BLaER1 treated with 17β-estradiol and CSF1 and Interleukin-3, amounts not matched to agents 10 nM and 100 nM (cell line): ENCODE measurements around the gene RBM43.

ENCODE experiments used
- H3K27ac ChIP-seq, 11 experiments: shearing (Covaris generic); formaldehyde crosslinking; 2 replicates each; pipeline ENCODE4 v1.8.1; 2022
- H3K27me3 ChIP-seq, 11 experiments: shearing (Covaris generic); formaldehyde crosslinking; 2 replicates each; pipeline ENCODE4 v1.8.1; 2022
- H3K36me3 ChIP-seq, 11 experiments: shearing (Covaris generic); formaldehyde crosslinking; 2 replicates each; pipeline ENCODE4 v1.8.1; 2022
- H3K4me1 ChIP-seq, 10 experiments: shearing (Covaris generic); formaldehyde crosslinking; 2 replicates each; pipeline ENCODE4 v1.8.1; 2022
- H3K4me2 ChIP-seq, 11 experiments: shearing (Covaris generic); formaldehyde crosslinking; 2 replicates each; pipeline ENCODE4 v1.8.1; 2022
- H3K4me3 ChIP-seq, 10 experiments: shearing (Covaris generic); formaldehyde crosslinking; 2 replicates each; pipeline ENCODE4 v1.8.1; 2022
- H3K9ac ChIP-seq, 11 experiments: shearing (Covaris generic); formaldehyde crosslinking; 2 replicates each; pipeline ENCODE4 v1.8.1; 2022
- H3K9me3 ChIP-seq, 11 experiments: shearing (Covaris generic); formaldehyde crosslinking; replicated peaks in 1 of 11; 2 replicates each; pipeline ENCODE4 v1.8.1; 2022
- H4K20me1 ChIP-seq, 11 experiments: shearing (Covaris generic); formaldehyde crosslinking; 2 replicates each; pipeline ENCODE4 v1.8.1; 2022
- Cebpa-rat ChIP-seq, 11 experiments: shearing (Covaris generic); IDR thresholded peaks; 2 replicates each; pipeline ENCODE4 v1.8.1; 2022

Gene RBM43

GRCh38 chr2:151261977-151262291 is 271 bp upstream of the RBM43 start:
- H3K27ac ChIP-seq: peak overlapping the region; percentile 80 to 96 (median 92); a peak in 21 of 22 replicates
- no peak for TF ChIP-seq Cebpa-rat (IDR thresholded peaks at IDR 0.05)

DNA sequence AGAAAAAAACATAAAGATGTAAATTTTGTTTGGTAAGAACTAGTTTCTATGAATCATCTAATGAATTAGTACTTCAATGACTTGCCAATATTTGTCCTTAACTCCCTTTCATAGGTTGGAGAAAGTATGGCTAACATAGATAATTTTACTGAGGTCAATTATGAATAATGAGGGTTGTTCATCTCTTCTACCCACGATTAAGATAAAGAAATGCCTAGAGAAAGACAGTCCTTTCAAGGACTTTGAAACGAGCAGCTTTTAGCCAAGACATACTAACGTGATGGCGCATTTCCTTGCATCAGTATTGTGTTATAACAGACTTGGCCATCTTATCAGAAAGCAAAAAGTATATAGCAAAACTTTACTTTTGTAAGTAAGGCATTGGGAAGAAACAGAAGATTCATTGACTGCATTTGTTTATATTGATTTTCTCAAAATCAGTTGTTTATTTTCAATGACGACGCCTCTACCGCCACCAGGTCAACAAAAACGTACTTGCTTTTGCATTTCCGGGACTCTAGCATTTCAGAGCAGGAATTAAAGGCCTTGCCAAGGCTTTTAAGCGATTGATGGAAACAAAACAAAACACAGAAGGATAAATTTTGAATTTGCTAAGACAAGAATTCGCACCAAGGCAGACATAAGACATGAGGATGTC is 961 bp downstream of the RBM43 start:
- peak overlapping the region; percentile 80 to 96 (median 92) for H3K27ac ChIP-seq

More at GRCh38 chr2:151261977-151262291, 271 bp upstream of the RBM43 start:
- Histone ChIP-seq H4K20me1 (no peaks in the 10 kb centered on the region), H3K36me3 (no peaks in the 10 kb centered on the region), H3K9me3 (no peaks in the 10 kb centered on the region), H3K9ac (peak overlapping the region; percentile 83 to 93 (median 88)), H3K27me3 (no peaks in the 10 kb centered on the region), H3K4me3 (peak overlapping the region; percentile 73 to 92 (median 81)), H3K4me2 (peak overlapping the region; percentile 74 to 87 (median 81)), H3K4me1 (peaks cover 11 to 17% (median 14%) of the 10 kb centered on the region in 10 experiments)

GRCh38 chr2:151258121-151258520 is 3.5 kb downstream of the RBM43 start:
- H3K36me3 ChIP-seq: peaks cover 0 to 19% (median 0%) of the 10 kb centered on the region in 11 experiments; a peak in 4 of 22 replicates
- no peak overlapping the region for H3K27ac ChIP-seq
- H3K4me2 ChIP-seq: no peak overlapping the region
- H3K9ac ChIP-seq: no peak overlapping the region
- no peaks in the 10 kb centered on the region for H3K27me3 ChIP-seq
- no peaks in the 10 kb centered on the region for H3K9me3 ChIP-seq
- no peak overlapping the region for H3K4me3 ChIP-seq
- H4K20me1 ChIP-seq: no peaks in the 10 kb centered on the region
- H3K4me1 ChIP-seq: peaks cover 11 to 17% (median 14%) of the 10 kb centered on the region in 10 experiments
- TF ChIP-seq Cebpa-rat (IDR thresholded peaks at IDR 0.05): no peak

More for the DNA sequence above, 961 bp downstream of the RBM43 start:
- Histone ChIP-seq H3K4me2 (peak overlapping the region; percentile 74 to 87 (median 81)), H3K9ac (peak overlapping the region; percentile 83 to 93 (median 88)), H3K27me3 (no peaks in the 10 kb centered on the region), H3K36me3 (no peaks in the 10 kb centered on the region), H4K20me1 (no peaks in the 10 kb centered on the region), H3K9me3 (no peaks in the 10 kb centered on the region), H3K4me3 (peak overlapping the region; percentile 73 to 92 (median 81)), H3K4me1 (peaks cover 11 to 17% (median 14%) of the 10 kb centered on the region in 10 experiments)
- no peak for TF ChIP-seq Cebpa-rat (IDR thresholded peaks at IDR 0.05)

DNA sequence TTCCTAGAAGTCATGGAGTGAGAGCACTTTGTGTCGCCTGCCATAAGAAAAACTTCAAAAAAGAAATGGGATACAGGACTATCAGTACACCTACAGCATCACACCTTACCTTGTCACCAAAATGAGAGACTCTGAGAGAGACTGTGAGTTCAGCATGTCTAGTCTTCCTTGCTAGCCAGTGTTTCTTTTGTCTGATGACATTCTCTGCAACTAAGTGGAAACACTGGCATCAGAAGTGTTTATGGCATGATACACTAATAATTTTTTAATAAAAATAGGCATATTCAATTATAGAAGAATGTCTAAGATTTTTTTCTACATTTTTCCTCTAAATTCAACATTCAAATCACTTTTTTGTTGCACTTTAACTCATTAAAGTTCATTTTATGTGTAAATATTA is 9.0 kb downstream of the RBM43 start:
- H3K36me3 ChIP-seq: peaks cover 12 to 60% (median 28%) of the 10 kb centered on the region in 11 experiments; a peak in 21 of 22 replicates
- peaks cover 20 to 28% (median 25%) of the 10 kb centered on the region in 11 experiments for H3K9me3 ChIP-seq
- H3K4me3 ChIP-seq: no peak overlapping the region
- no peak overlapping the region for H3K9ac ChIP-seq
- no peak overlapping the region for H3K27ac ChIP-seq
- no peak overlapping the region for H3K4me2 ChIP-seq
- H3K27me3 ChIP-seq: no peaks in the 10 kb centered on the region
- TF ChIP-seq Cebpa-rat (IDR thresholded peaks at IDR 0.05): no peak
- no peaks in the 10 kb centered on the region for H3K4me1 ChIP-seq
- H4K20me1 ChIP-seq: no peaks in the 10 kb centered on the region

DNA sequence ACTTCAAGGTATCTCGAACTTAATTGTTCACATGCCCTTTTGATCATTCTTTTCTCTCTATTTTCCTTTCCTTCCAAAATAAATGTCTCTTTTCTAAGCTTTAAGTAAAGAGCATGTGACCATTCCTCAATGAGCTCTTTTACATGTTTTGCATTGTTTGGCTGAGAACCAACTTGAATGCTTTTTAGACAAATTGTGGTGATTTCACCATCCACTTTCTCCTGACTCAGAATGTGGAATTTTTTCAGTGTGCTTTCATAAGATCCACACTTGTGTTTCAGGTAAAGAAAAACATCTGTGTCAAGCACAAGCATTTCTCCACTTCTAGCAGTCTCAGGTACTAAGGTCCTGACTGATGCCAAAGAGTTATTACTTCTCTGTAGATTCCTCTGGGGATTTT is 10.7 kb downstream of the RBM43 start:
- H3K4me2 ChIP-seq: no peak overlapping the region
- no peaks in the 10 kb centered on the region for H3K27me3 ChIP-seq
- H3K9me3 ChIP-seq: peaks cover 27 to 41% (median 35%) of the 10 kb centered on the region in 11 experiments
- H3K27ac ChIP-seq: no peak overlapping the region
- H3K9ac ChIP-seq: no peak overlapping the region
- no peak overlapping the region for H3K4me3 ChIP-seq
- no peak for TF ChIP-seq Cebpa-rat (IDR thresholded peaks at IDR 0.05)
- H3K4me1 ChIP-seq: no peaks in the 10 kb centered on the region
- H4K20me1 ChIP-seq: no peaks in the 10 kb centered on the region
- peaks cover 12 to 60% (median 28%) of the 10 kb centered on the region in 11 experiments; a peak in 21 of 22 replicates for H3K36me3 ChIP-seq

- TF ChIP-seq Cebpa-rat (IDR thresholded peaks at IDR 0.05): no peak
- H3K4me1 ChIP-seq: no peaks in the 10 kb centered on the region
- H4K20me1 ChIP-seq: no peaks in the 10 kb centered on the region
- H3K27me3 ChIP-seq: no peaks in the 10 kb centered on the region
- H3K9me3 ChIP-seq: peaks cover 27 to 47% (median 35%) of the 10 kb centered on the region in 11 experiments
- no peak overlapping the region for H3K4me3 ChIP-seq
- H3K27ac ChIP-seq: no peak overlapping the region
- H3K36me3 ChIP-seq: peaks cover 12 to 41% (median 28%) of the 10 kb centered on the region in 11 experiments; a peak in 21 of 22 replicates
- H3K4me2 ChIP-seq: no peak overlapping the region
- H3K9ac ChIP-seq: no peak overlapping the region
These were observed 14.2 kb downstream of the RBM43 start for GRCh38 chr2:151247432-151247831.

- TF ChIP-seq Cebpa-rat (IDR thresholded peaks at IDR 0.05): no peak
- Histone ChIP-seq H3K9me3 (peaks cover 27 to 47% (median 35%) of the 10 kb centered on the region in 11 experiments), H3K9ac (no peak overlapping the region), H3K4me1 (no peaks in the 10 kb centered on the region), H3K4me2 (no peak overlapping the region), H3K4me3 (no peak overlapping the region), H3K36me3 (peaks cover 12 to 29% (median 21%) of the 10 kb centered on the region in 11 experiments; a peak in 20 of 22 replicates), H3K27ac (no peak overlapping the region), H3K27me3 (no peaks in the 10 kb centered on the region), H4K20me1 (no peaks in the 10 kb centered on the region)
These were observed 15.5 kb downstream of the RBM43 start for GRCh38 chr2:151246152-151246551.

DNA sequence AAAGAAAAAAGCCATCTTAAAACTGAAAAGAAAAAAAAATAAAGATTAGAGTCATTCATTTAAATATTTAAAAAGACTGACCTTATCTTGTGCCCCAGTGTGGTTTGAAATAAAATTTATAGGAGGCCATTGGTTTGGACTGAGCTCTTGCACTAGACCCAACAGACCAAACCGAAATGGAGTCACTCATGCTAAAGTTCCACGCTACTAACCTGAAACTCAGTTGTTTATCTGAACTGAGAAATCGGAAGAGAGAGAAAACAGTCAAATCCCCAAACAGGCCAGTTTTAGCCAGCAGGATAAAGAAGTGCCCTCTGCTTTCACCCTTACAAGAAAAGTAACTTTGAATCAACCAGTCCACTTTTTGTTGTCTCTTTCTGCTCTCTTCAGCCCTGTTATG is 18.2 kb downstream of the RBM43 start:
- H3K9ac ChIP-seq: no peak overlapping the region
- peaks cover 0 to 3% (median 0%) of the 10 kb centered on the region in 10 experiments; a peak in 1 of 20 replicates for H3K4me1 ChIP-seq
- H3K4me2 ChIP-seq: no peak overlapping the region
- peaks cover 13 to 27% (median 19%) of the 10 kb centered on the region in 11 experiments for H3K9me3 ChIP-seq
- no peaks in the 10 kb centered on the region for H4K20me1 ChIP-seq
- no peak for TF ChIP-seq Cebpa-rat (IDR thresholded peaks at IDR 0.05)
- peaks cover 0 to 5% (median under 1%) of the 10 kb centered on the region in 11 experiments; a peak in 5 of 22 replicates for H3K36me3 ChIP-seq
- H3K27me3 ChIP-seq: no peaks in the 10 kb centered on the region
- no peak overlapping the region for H3K27ac ChIP-seq
- no peak overlapping the region for H3K4me3 ChIP-seq

- no peak overlapping the region for H3K9ac ChIP-seq
- no peak for TF ChIP-seq Cebpa-rat (IDR thresholded peaks at IDR 0.05)
- peaks cover 0 to 6% (median 0%) of the 10 kb centered on the region in 10 experiments; a peak in 1 of 20 replicates for H3K4me1 ChIP-seq
- H3K27ac ChIP-seq: no peak overlapping the region
- H3K4me2 ChIP-seq: no peak overlapping the region
- no peaks in the 10 kb centered on the region for H4K20me1 ChIP-seq
- no peaks in the 10 kb centered on the region for H3K36me3 ChIP-seq
- no peak overlapping the region for H3K4me3 ChIP-seq
- peaks cover 0 to 9% (median under 1%) of the 10 kb centered on the region in 11 experiments; a peak in 14 of 22 replicates for H3K9me3 ChIP-seq
- no peaks in the 10 kb centered on the region for H3K27me3 ChIP-seq
These were observed 20.4 kb downstream of the RBM43 start for GRCh38 chr2:151241224-151241623.
